ENCODE results near the gene TLE7.

DNA sequence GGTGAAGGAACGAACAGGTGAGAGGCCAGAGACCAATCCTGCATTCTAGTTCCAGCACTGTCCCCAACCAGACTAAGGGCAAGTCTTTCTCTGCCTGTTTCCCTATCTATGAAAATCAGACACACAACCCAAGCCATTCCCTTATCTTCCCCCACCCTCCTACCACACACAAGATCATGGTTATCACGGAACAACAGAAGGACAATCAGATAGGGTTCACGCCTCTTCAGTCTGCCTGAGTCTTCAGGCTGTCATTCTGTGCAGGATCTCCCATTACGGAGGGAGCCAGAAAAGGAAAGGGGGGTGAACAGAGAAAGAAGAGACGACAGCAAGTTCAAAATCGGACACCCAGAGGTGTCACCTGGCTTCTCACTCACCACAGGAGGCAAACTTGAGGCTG is 11.1 kb downstream of the TLE7 start:
- TF ChIP-seq, protein P1, sequence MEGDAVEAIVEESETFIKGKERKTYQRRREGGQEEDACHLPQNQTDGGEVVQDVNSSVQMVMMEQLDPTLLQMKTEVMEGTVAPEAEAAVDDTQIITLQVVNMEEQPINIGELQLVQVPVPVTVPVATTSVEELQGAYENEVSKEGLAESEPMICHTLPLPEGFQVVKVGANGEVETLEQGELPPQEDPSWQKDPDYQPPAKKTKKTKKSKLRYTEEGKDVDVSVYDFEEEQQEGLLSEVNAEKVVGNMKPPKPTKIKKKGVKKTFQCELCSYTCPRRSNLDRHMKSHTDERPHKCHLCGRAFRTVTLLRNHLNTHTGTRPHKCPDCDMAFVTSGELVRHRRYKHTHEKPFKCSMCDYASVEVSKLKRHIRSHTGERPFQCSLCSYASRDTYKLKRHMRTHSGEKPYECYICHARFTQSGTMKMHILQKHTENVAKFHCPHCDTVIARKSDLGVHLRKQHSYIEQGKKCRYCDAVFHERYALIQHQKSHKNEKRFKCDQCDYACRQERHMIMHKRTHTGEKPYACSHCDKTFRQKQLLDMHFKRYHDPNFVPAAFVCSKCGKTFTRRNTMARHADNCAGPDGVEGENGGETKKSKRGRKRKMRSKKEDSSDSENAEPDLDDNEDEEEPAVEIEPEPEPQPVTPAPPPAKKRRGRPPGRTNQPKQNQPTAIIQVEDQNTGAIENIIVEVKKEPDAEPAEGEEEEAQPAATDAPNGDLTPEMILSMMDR (conservative IDR thresholded peaks at IDR 0.05; ENCODE audit: low read length), result no peak
- TF ChIP-seq EZH2phosphoT487 (IDR thresholded peaks at IDR 0.05; ENCODE audit: borderline replicate concordance, low read depth, low read length), result no peak

Data from OCI-LY7 (cell line).